Hepatocyte (in vitro differentiated cells): ENCODE measurements around the gene SFXN5.

ENCODE experiments used
- EZH2phosphoT487 ChIP-seq: fragments of 200-600 bp; sonication (generic); IDR thresholded peaks from one replicate; pipeline ENCODE4 v1.6.1; 2018; ENCODE audit warnings: antibody characterized with exemption, mild to moderate bottlenecking, low read depth, moderate library complexity; ENCODE audit not compliant: unreplicated experiment, severe bottlenecking
- TF ChIP-seq, protein P1 (sequence below): fragments of 200-600 bp; sonication (generic); IDR thresholded peaks from 2 replicates; pipeline ENCODE4 v1.5.1; 2016; ENCODE audit warnings: antibody characterized with exemption, mild to moderate bottlenecking; ENCODE audit not compliant: poor library complexity

DNA sequence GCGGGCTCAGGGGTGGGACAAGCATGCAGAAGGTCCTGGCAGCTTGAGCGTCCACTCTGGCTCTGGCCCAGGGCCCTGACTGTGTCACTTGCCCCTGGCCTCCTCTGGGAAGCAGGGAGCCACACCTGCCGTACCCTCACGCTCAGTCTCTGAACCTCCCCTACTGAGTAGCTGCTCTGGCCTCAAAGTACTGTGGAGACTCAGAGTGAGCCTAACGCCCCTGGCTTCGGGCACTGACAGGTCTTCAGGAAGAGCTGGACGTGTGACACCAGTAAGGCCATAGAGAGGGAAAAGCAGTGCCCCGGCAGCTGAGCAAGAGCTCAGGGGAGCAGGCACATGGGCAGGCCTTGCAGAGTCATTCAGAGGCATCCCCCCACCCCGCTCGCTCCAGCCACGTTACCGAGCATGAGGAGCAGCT, 73.3 kb downstream of the SFXN5 start:
- TF ChIP-seq, protein P1, sequence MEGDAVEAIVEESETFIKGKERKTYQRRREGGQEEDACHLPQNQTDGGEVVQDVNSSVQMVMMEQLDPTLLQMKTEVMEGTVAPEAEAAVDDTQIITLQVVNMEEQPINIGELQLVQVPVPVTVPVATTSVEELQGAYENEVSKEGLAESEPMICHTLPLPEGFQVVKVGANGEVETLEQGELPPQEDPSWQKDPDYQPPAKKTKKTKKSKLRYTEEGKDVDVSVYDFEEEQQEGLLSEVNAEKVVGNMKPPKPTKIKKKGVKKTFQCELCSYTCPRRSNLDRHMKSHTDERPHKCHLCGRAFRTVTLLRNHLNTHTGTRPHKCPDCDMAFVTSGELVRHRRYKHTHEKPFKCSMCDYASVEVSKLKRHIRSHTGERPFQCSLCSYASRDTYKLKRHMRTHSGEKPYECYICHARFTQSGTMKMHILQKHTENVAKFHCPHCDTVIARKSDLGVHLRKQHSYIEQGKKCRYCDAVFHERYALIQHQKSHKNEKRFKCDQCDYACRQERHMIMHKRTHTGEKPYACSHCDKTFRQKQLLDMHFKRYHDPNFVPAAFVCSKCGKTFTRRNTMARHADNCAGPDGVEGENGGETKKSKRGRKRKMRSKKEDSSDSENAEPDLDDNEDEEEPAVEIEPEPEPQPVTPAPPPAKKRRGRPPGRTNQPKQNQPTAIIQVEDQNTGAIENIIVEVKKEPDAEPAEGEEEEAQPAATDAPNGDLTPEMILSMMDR: no peak
- TF ChIP-seq EZH2phosphoT487: no peak
